Gastrocnemius medialis (tissue), 4 donors: ENCODE results near the gene CDH3.

Experiments
- CTCF ChIP-seq, 5 experiments: fragments of 450-650 bp in 3 of 5; fragments of 200-600 bp in 2 of 5; sonication (generic) in 2 of 5; IDR thresholded peaks in 4 of 5; conservative IDR thresholded peaks in 1 of 5; 1 replicate in 4 of 5; 2 replicates in 1 of 5; pipeline ENCODE4 v1.5.1; 2016 to 2019; ENCODE audit warnings: antibody characterized with exemption in 5 of 5, mild to moderate bottlenecking in 3 of 5, moderate library complexity in 3 of 5
- POLR2A ChIP-seq, 2 donors: fragments of 450-650 bp; IDR thresholded peaks; one replicate each; pipeline ENCODE4 v1.6.1; 2017; ENCODE audit warnings: antibody characterized with exemption in 2 of 2, mild to moderate bottlenecking in 2 of 2, moderate library complexity in 2 of 2

- TF ChIP-seq POLR2A (IDR thresholded peaks at IDR 0.05) = no peak
- TF ChIP-seq CTCF (IDR thresholded peaks at IDR 0.05 in 4 of 5, conservative IDR thresholded peaks at IDR 0.05 in 1 of 5) = no peak
Measured at GRCh38 chr16:68737730-68738629, 92.9 kb downstream of the CDH3 start.
